DND-41 (cell line): ENCODE data around the gene KCNV2.

Source experiments
- ATAC-seq: fragments of 200-7000 bp; cut with Tn5 transposase; 3 replicates; pipeline ENCODE4 v1.9.1; 2021; ENCODE audit warnings: low read depth; ENCODE audit not compliant: insufficient read depth
- DNase-seq: peaks from one replicate; pipeline ENCODE4 v3.0.0-alpha.2; 2020
- H2AFZ ChIP-seq: 2 replicates; pipeline ENCODE4 v1.6.0; 2012; ENCODE audit warnings: low read depth, low read length
- H3K27ac ChIP-seq: 2 replicates; pipeline ENCODE4 v1.5.1; 2012; ENCODE audit warnings: low read length, inconsistent platforms
- H3K27me3 ChIP-seq: fragments of 200-600 bp; sonication (generic); 2 replicates; pipeline ENCODE4 v1.6.0; 2012; ENCODE audit warnings: low read length, mild to moderate bottlenecking, inconsistent platforms; ENCODE audit not compliant: insufficient read depth, poor library complexity
- H3K36me3 ChIP-seq: 2 replicates; pipeline ENCODE4 v1.5.1; 2012; ENCODE audit warnings: low read length, inconsistent platforms; ENCODE audit not compliant: insufficient read depth
- H3K4me1 ChIP-seq: 2 replicates; pipeline ENCODE4 v1.5.1; 2012; ENCODE audit warnings: mild to moderate bottlenecking, low read length; ENCODE audit not compliant: insufficient read depth
- H3K4me2 ChIP-seq: 2 replicates; pipeline ENCODE4 v1.6.0; 2012; ENCODE audit warnings: mild to moderate bottlenecking, moderate library complexity, low read length, inconsistent platforms; ENCODE audit not compliant: insufficient read depth
- H3K4me3 ChIP-seq, 2 experiments: fragments of 200-600 bp in 1 of 2; shearing (Covaris generic) in 1 of 2; 2 replicates each; pipeline ENCODE4 v1.5.1; 2012 to 2016; ENCODE audit warnings: inconsistent platforms in 2 of 2, low read length in 2 of 2, mild to moderate bottlenecking in 2 of 2, low read depth in 1 of 2, moderate library complexity in 1 of 2
- H3K79me2 ChIP-seq: 2 replicates; pipeline ENCODE4 v1.6.0; 2012; ENCODE audit warnings: low read length, inconsistent platforms; ENCODE audit not compliant: insufficient read depth
- H3K9ac ChIP-seq: 2 replicates; pipeline ENCODE4 v1.6.0; 2012; ENCODE audit warnings: low read depth, mild to moderate bottlenecking, inconsistent platforms, low read length, moderate library complexity
- H3K9me3 ChIP-seq: 2 replicates; pipeline ENCODE4 v1.5.1; 2012; ENCODE audit warnings: low read length, moderate library complexity, mild to moderate bottlenecking, inconsistent platforms; ENCODE audit not compliant: insufficient read depth, severe bottlenecking
- H4K20me1 ChIP-seq: 2 replicates; pipeline ENCODE4 v1.6.0; 2012; ENCODE audit warnings: low read length; ENCODE audit not compliant: insufficient read depth
- CTCF ChIP-seq: IDR thresholded peaks from 2 replicates; pipeline ENCODE4 v1.5.1; 2012; ENCODE audit warnings: borderline replicate concordance, low read length, moderate library complexity, mild to moderate bottlenecking; ENCODE audit not compliant: poor library complexity, severe bottlenecking; ENCODE audit errors: extremely low read depth
- EZH2 ChIP-seq: IDR thresholded peaks from 3 replicates; pipeline ENCODE4 v1.6.1; 2012; ENCODE audit warnings: borderline replicate concordance, low read depth, mild to moderate bottlenecking, moderate library complexity, low read length, inconsistent platforms; ENCODE audit not compliant: severe bottlenecking

The KCNV2 gene

GRCh38 chr9:2764353-2764752 is 47.0 kb downstream of the KCNV2 start:
- H2AFZ ChIP-seq, result no peak overlapping the region
- DNase-seq (peak; percentile 41), ATAC-seq (peak; percentile 92)
- no peak for TF ChIP-seq EZH2
- TF ChIP-seq CTCF, result no peak
- H3K4me1 ChIP-seq, result peaks cover 25% of the 10 kb centered on the region
- peaks cover 12% of the 10 kb centered on the region; the same call in 1 of the 2 replicates for H3K36me3 ChIP-seq
- H3K4me3 ChIP-seq, result no peak overlapping the region
- H3K9ac ChIP-seq, result no peak overlapping the region
- H3K79me2 ChIP-seq, result no peaks in the 10 kb centered on the region
- no peaks in the 10 kb centered on the region for H4K20me1 ChIP-seq
- H3K9me3 ChIP-seq, result no peaks in the 10 kb centered on the region
- H3K27ac ChIP-seq, result peak overlapping the region; percentile 30; the same call in 1 of the 2 replicates
- no peaks in the 10 kb centered on the region for H3K27me3 ChIP-seq
- no peak overlapping the region for H3K4me2 ChIP-seq

GRCh38 chr9:2765250-2765880 is 48.1 kb downstream of the KCNV2 start:
- Histone ChIP-seq H3K79me2 (no peaks in the 10 kb centered on the region), H4K20me1 (no peaks in the 10 kb centered on the region), H2AFZ (no peak overlapping the region), H3K36me3 (peaks cover 13% of the 10 kb centered on the region; the same call in 1 of the 2 replicates), H3K9me3 (no peaks in the 10 kb centered on the region), H3K4me3 (no peak overlapping the region), H3K27ac (peak overlapping the region; percentile 41), H3K4me2 (no peak overlapping the region), H3K4me1 (peaks cover 25% of the 10 kb centered on the region), H3K9ac (no peak overlapping the region), H3K27me3 (no peaks in the 10 kb centered on the region)
- DNase-seq, result peak; percentile 7
- TF ChIP-seq CTCF, result no peak
- no peak for TF ChIP-seq EZH2
- ATAC-seq, result peak; percentile 59

GRCh38 chr9:2767800-2768677 is 50.7 kb downstream of the KCNV2 start:
- ATAC-seq (no peak), DNase-seq (no peak)
- Histone ChIP-seq H3K27me3 (no peaks in the 10 kb centered on the region), H3K9me3 (no peaks in the 10 kb centered on the region), H3K9ac (no peak overlapping the region), H3K27ac (no peak overlapping the region), H3K36me3 (peaks cover 32% of the 10 kb centered on the region), H3K4me2 (no peak overlapping the region), H3K79me2 (no peaks in the 10 kb centered on the region), H3K4me1 (peaks cover 25% of the 10 kb centered on the region), H3K4me3 (no peak overlapping the region), H4K20me1 (no peaks in the 10 kb centered on the region), H2AFZ (no peak overlapping the region)
- TF ChIP-seq CTCF, result no peak
